Measurements from ENCODE around the gene MMD. TPM values are rescaled to one million over a fixed set of nuclear protein-coding genes. Genes with fewer than 3 reads are reported as not detected.
A peak's percentile ranks its signal among the peaks of the same experiment; 100 is the strongest.

The MMD gene
- total and polyA plus RNA-seq, 4 donors = 37.4 to 122 (median 107) TPM

- no peaks in the 10 kb centered on the region for H3K4me1 ChIP-seq (ENCODE audit: control insufficient read depth, insufficient read depth, low read length)
- H3K27ac ChIP-seq (ENCODE audit: low read depth, low read length) = no peak overlapping the region
- WGBS (ENCODE audit: insufficient coverage) = 100% methylated on average over 1 of the region's 6 CpGs
- DNase-seq (ENCODE audit: low read depth in 4 of 6, low spot score in 6 of 6) = no peak
- H3K27me3 ChIP-seq (ENCODE audit: control insufficient read depth, insufficient read depth, low read length) = no peaks in the 10 kb centered on the region
- H3K9me3 ChIP-seq (ENCODE audit: control insufficient read depth, insufficient read depth, low read length) = no peaks in the 10 kb centered on the region
- H3K4me3 ChIP-seq (ENCODE audit: low read depth, low read length) = no peak overlapping the region
- no peaks in the 10 kb centered on the region for H3K36me3 ChIP-seq (ENCODE audit: control insufficient read depth, insufficient read depth, low read length)
Observed at GRCh38 chr17:55456307-55457240, 34.9 kb upstream of the MMD start.

GRCh38 chr17:55454906-55455474, 33.4 kb upstream of the MMD start:
- H3K36me3 ChIP-seq (ENCODE audit: control insufficient read depth, insufficient read depth, low read length) = no peaks in the 10 kb centered on the region
- H3K27ac ChIP-seq (ENCODE audit: low read depth, low read length) = no peak overlapping the region
- H3K4me1 ChIP-seq (ENCODE audit: control insufficient read depth, insufficient read depth, low read length) = no peaks in the 10 kb centered on the region
- H3K4me3 ChIP-seq (ENCODE audit: low read depth, low read length) = no peak overlapping the region
- 80% methylated on average over 1 of the region's 4 CpGs for WGBS (ENCODE audit: insufficient coverage)
- DNase-seq (ENCODE audit: low read depth in 4 of 6, low spot score in 6 of 6) = peak in 1 of 6 donors; percentile 69
- no peaks in the 10 kb centered on the region for H3K9me3 ChIP-seq (ENCODE audit: control insufficient read depth, insufficient read depth, low read length)
- H3K27me3 ChIP-seq (ENCODE audit: control insufficient read depth, insufficient read depth, low read length) = no peaks in the 10 kb centered on the region

GRCh38 chr17:55453839-55454557, 32.4 kb upstream of the MMD start:
- H3K36me3 ChIP-seq (ENCODE audit: control insufficient read depth, insufficient read depth, low read length) = no peaks in the 10 kb centered on the region
- no peak overlapping the region for H3K27ac ChIP-seq (ENCODE audit: low read depth, low read length)
- no peaks in the 10 kb centered on the region for H3K27me3 ChIP-seq (ENCODE audit: control insufficient read depth, insufficient read depth, low read length)
- WGBS (ENCODE audit: insufficient coverage) = no CpG with 5 or more reads among the region's 6 CpGs
- H3K4me1 ChIP-seq (ENCODE audit: control insufficient read depth, insufficient read depth, low read length) = no peaks in the 10 kb centered on the region
- H3K9me3 ChIP-seq (ENCODE audit: control insufficient read depth, insufficient read depth, low read length) = no peaks in the 10 kb centered on the region
- DNase-seq (ENCODE audit: low read depth in 4 of 6, low spot score in 6 of 6) = no peak
- H3K4me3 ChIP-seq (ENCODE audit: low read depth, low read length) = no peak overlapping the region

GRCh38 chr17:55452139-55452790, 30.6 kb upstream of the MMD start:
- Histone ChIP-seq H3K4me1 (ENCODE audit: control insufficient read depth, insufficient read depth, low read length) (no peaks in the 10 kb centered on the region), H3K9me3 (ENCODE audit: control insufficient read depth, insufficient read depth, low read length) (no peaks in the 10 kb centered on the region), H3K27me3 (ENCODE audit: control insufficient read depth, insufficient read depth, low read length) (no peaks in the 10 kb centered on the region), H3K36me3 (ENCODE audit: control insufficient read depth, insufficient read depth, low read length) (no peaks in the 10 kb centered on the region), H3K4me3 (ENCODE audit: low read depth, low read length) (no peak overlapping the region), H3K27ac (ENCODE audit: low read depth, low read length) (peak overlapping the region; percentile 57)
- peak in 1 of 6 donors; percentile 45 for DNase-seq (ENCODE audit: low read depth in 4 of 6, low spot score in 6 of 6)
- 71% methylated on average over 3 of the region's 5 CpGs for WGBS (ENCODE audit: insufficient coverage)

- peak overlapping the region; percentile 10 for H3K27ac ChIP-seq (ENCODE audit: low read depth, low read length)
- no peaks in the 10 kb centered on the region for H3K36me3 ChIP-seq (ENCODE audit: control insufficient read depth, insufficient read depth, low read length)
- DNase-seq (ENCODE audit: low read depth in 4 of 6, low spot score in 6 of 6) = no peak
- H3K4me3 ChIP-seq (ENCODE audit: low read depth, low read length) = no peak overlapping the region
- H3K4me1 ChIP-seq (ENCODE audit: control insufficient read depth, insufficient read depth, low read length) = no peaks in the 10 kb centered on the region
- no peaks in the 10 kb centered on the region for H3K9me3 ChIP-seq (ENCODE audit: control insufficient read depth, insufficient read depth, low read length)
- no peaks in the 10 kb centered on the region for H3K27me3 ChIP-seq (ENCODE audit: control insufficient read depth, insufficient read depth, low read length)
- WGBS (ENCODE audit: insufficient coverage) = 83% methylated on average over 1 of the region's 2 CpGs
Observed at GRCh38 chr17:55451758-55452138, 30.1 kb upstream of the MMD start.

- Histone ChIP-seq H3K9me3 (ENCODE audit: control insufficient read depth, insufficient read depth, low read length) (no peaks in the 10 kb centered on the region), H3K4me3 (ENCODE audit: low read depth, low read length) (no peak overlapping the region), H3K36me3 (ENCODE audit: control insufficient read depth, insufficient read depth, low read length) (no peaks in the 10 kb centered on the region), H3K27me3 (ENCODE audit: control insufficient read depth, insufficient read depth, low read length) (no peaks in the 10 kb centered on the region), H3K4me1 (ENCODE audit: control insufficient read depth, insufficient read depth, low read length) (no peaks in the 10 kb centered on the region), H3K27ac (ENCODE audit: low read depth, low read length) (peak overlapping the region; percentile 10)
- WGBS (ENCODE audit: insufficient coverage) = 74% methylated on average over 1 of the region's 1 CpG
- peak in 2 of 6 donors; percentile 21 to 40 for DNase-seq (ENCODE audit: low read depth in 4 of 6, low spot score in 6 of 6)
Observed at GRCh38 chr17:55451203-55451641, 29.6 kb upstream of the MMD start.

GRCh38 chr17:55450232-55450825, 28.7 kb upstream of the MMD start:
- no peaks in the 10 kb centered on the region for H3K9me3 ChIP-seq (ENCODE audit: control insufficient read depth, insufficient read depth, low read length)
- no peak overlapping the region for H3K27ac ChIP-seq (ENCODE audit: low read depth, low read length)
- WGBS (ENCODE audit: insufficient coverage) = 94% methylated on average over 6 of the region's 7 CpGs
- no peaks in the 10 kb centered on the region for H3K4me1 ChIP-seq (ENCODE audit: control insufficient read depth, insufficient read depth, low read length)
- H3K36me3 ChIP-seq (ENCODE audit: control insufficient read depth, insufficient read depth, low read length) = no peaks in the 10 kb centered on the region
- no peak overlapping the region for H3K4me3 ChIP-seq (ENCODE audit: low read depth, low read length)
- DNase-seq (ENCODE audit: low read depth in 4 of 6, low spot score in 6 of 6) = no peak
- no peaks in the 10 kb centered on the region for H3K27me3 ChIP-seq (ENCODE audit: control insufficient read depth, insufficient read depth, low read length)

- no peaks in the 10 kb centered on the region for H3K4me1 ChIP-seq (ENCODE audit: control insufficient read depth, insufficient read depth, low read length)
- WGBS (ENCODE audit: insufficient coverage) = 63% methylated on average over 2 of the region's 4 CpGs
Observed at GRCh38 chr17:55448681-55449080, 27.0 kb upstream of the MMD start.

GRCh38 chr17:55446581-55447205, 25.1 kb upstream of the MMD start:
- Histone ChIP-seq H3K36me3 (ENCODE audit: control insufficient read depth, insufficient read depth, low read length) (no peaks in the 10 kb centered on the region), H3K27ac (ENCODE audit: low read depth, low read length) (no peak overlapping the region), H3K27me3 (ENCODE audit: control insufficient read depth, insufficient read depth, low read length) (no peaks in the 10 kb centered on the region), H3K9me3 (ENCODE audit: control insufficient read depth, insufficient read depth, low read length) (no peaks in the 10 kb centered on the region), H3K4me1 (ENCODE audit: control insufficient read depth, insufficient read depth, low read length) (no peaks in the 10 kb centered on the region), H3K4me3 (ENCODE audit: low read depth, low read length) (no peak overlapping the region)
- DNase-seq (ENCODE audit: low read depth in 4 of 6, low spot score in 6 of 6) = no peak
- WGBS (ENCODE audit: insufficient coverage) = no CpG with 5 or more reads among the region's 4 CpGs

More at GRCh38 chr17:55448681-55449080, 27.0 kb upstream of the MMD start:
- no peak overlapping the region for H3K27ac ChIP-seq (ENCODE audit: low read depth, low read length)
- no peaks in the 10 kb centered on the region for H3K36me3 ChIP-seq (ENCODE audit: control insufficient read depth, insufficient read depth, low read length)
- no peaks in the 10 kb centered on the region for H3K27me3 ChIP-seq (ENCODE audit: control insufficient read depth, insufficient read depth, low read length)
- no peak overlapping the region for H3K4me3 ChIP-seq (ENCODE audit: low read depth, low read length)
- DNase-seq (ENCODE audit: low read depth in 4 of 6, low spot score in 6 of 6) = no peak
- no peaks in the 10 kb centered on the region for H3K9me3 ChIP-seq (ENCODE audit: control insufficient read depth, insufficient read depth, low read length)
